ENCODE data around the gene ACTG2. TPM values are rescaled to one million over a fixed set of nuclear protein-coding genes. Genes with fewer than 3 reads are reported as not detected.

The ACTG2 gene
- total RNA-seq, 4 donors from 2014 or later, result 4,013 to 8,538 (median 5,633) TPM

DNA sequence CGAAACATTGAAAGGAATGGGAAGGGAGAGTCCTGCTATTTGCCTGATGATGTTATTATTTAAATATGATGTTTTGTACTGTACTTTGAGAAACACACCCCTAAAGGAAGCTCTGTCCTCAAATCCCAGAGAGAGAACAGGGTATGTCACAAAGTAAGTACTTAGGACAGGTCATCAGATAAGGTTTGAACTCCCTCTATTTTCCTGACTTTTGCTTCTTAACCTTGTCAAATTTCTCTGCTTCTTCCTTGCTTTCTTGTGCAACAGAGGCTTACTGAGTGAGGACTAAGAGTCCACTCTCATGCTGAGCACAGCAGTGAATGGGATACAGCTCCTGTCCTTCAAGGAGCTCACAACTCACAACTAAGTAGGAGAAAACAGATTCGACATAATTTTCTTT lies 37.6 kb downstream of the ACTG2 start:
- peaks cover 0 to 18% (median 4%) of the 10 kb centered on the region in 4 donors for H3K36me3 ChIP-seq
- no peak overlapping the region for H3K27ac ChIP-seq (replicated peaks in 1 of 4)
- no peak for DNase-seq (ENCODE audit: extremely low spot score)
- no peaks in the 10 kb centered on the region for H3K9me3 ChIP-seq
- intact Hi-C loops (cut with DNase I), result no loop called here
- no peak for TF ChIP-seq POLR2A (IDR thresholded peaks at IDR 0.05; ENCODE audit: low read depth)
- no peak for TF ChIP-seq EP300 (IDR thresholded peaks at IDR 0.05)
- TF ChIP-seq, protein P1, sequence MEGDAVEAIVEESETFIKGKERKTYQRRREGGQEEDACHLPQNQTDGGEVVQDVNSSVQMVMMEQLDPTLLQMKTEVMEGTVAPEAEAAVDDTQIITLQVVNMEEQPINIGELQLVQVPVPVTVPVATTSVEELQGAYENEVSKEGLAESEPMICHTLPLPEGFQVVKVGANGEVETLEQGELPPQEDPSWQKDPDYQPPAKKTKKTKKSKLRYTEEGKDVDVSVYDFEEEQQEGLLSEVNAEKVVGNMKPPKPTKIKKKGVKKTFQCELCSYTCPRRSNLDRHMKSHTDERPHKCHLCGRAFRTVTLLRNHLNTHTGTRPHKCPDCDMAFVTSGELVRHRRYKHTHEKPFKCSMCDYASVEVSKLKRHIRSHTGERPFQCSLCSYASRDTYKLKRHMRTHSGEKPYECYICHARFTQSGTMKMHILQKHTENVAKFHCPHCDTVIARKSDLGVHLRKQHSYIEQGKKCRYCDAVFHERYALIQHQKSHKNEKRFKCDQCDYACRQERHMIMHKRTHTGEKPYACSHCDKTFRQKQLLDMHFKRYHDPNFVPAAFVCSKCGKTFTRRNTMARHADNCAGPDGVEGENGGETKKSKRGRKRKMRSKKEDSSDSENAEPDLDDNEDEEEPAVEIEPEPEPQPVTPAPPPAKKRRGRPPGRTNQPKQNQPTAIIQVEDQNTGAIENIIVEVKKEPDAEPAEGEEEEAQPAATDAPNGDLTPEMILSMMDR (IDR thresholded peaks at IDR 0.05), result no peak
- no peak for TF ChIP-seq POLR2AphosphoS5 (IDR thresholded peaks at IDR 0.05)
- peaks cover 29 to 70% (median 65%) of the 10 kb centered on the region in 4 donors for H3K4me1 ChIP-seq
- no peak overlapping the region for H3K4me3 ChIP-seq
- 74% methylated on average over 2 of the region's 2 CpGs for WGBS
- H3K27me3 ChIP-seq, result no peaks in the 10 kb centered on the region

GRCh38 chr2:73931531-73932500 lies 39.0 kb downstream of the ACTG2 start:
- WGBS, result 95% methylated on average over 7 of the region's 7 CpGs
- no peak overlapping the region for H3K27ac ChIP-seq (replicated peaks in 1 of 4)
- H3K4me3 ChIP-seq, result no peak overlapping the region
- DNase-seq (ENCODE audit: extremely low spot score), result no peak
- H3K27me3 ChIP-seq, result no peaks in the 10 kb centered on the region
- no peaks in the 10 kb centered on the region for H3K9me3 ChIP-seq
- TF ChIP-seq, protein P1 (IDR thresholded peaks at IDR 0.05), result no peak
- TF ChIP-seq EP300 (IDR thresholded peaks at IDR 0.05), result no peak
- TF ChIP-seq POLR2AphosphoS5 (IDR thresholded peaks at IDR 0.05), result no peak
- no peak for TF ChIP-seq POLR2A (IDR thresholded peaks at IDR 0.05; ENCODE audit: low read depth)
- intact Hi-C loops (cut with DNase I), result no loop called here
- peaks cover 0 to 23% (median 4%) of the 10 kb centered on the region in 4 donors for H3K36me3 ChIP-seq
- peaks cover 23 to 73% (median 64%) of the 10 kb centered on the region in 4 donors for H3K4me1 ChIP-seq

DNA sequence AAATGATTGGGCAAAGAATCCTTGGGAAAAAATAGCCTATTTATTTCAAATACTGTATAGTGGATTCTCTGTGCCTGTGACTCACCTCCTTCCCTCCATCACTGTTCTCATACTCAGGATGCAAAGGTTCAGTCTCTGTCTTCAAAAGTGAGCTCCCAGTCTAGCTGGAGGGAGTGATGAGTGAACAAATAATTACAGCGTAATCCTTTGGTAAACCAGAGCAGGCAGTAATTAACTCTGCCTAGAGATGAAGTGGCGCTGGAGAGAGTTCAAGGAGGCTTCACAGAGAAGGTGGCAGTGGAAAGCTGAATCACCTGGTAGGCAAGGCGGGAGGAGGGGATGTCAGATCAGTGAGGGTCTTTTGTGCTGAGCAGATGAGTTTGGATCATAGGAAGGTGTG lies 40.4 kb downstream of the ACTG2 start:
- TF ChIP-seq EP300 (IDR thresholded peaks at IDR 0.05), result no peak
- no peak for TF ChIP-seq POLR2A (IDR thresholded peaks at IDR 0.05; ENCODE audit: low read depth)
- TF ChIP-seq, protein P1 (IDR thresholded peaks at IDR 0.05), result no peak
- TF ChIP-seq POLR2AphosphoS5 (IDR thresholded peaks at IDR 0.05), result no peak
- 93% methylated on average over 3 of the region's 3 CpGs for WGBS

DNA sequence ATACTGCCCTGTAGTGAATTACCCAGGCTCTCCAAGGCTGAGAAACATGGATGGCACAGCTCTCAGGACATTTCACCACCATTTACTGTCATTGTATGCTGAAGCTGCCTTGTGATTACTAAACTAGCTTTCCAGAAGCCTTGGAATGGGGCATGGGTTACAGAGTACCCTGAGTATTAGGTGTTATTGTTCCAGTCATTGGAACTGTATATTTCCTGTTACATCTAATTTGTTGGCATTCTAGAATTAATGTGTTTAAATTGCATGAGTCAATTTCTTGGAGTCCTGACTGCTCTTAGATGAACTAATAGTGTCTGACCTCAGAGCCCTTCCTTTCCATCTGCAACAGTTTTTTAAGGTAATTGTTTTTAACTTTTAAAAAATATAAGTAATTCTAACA lies 42.8 kb downstream of the ACTG2 start:
- Histone ChIP-seq H3K27me3 (no peaks in the 10 kb centered on the region), H3K27ac (replicated peaks in 1 of 4) (no peak overlapping the region), H3K9me3 (no peaks in the 10 kb centered on the region), H3K36me3 (peaks cover 0 to 28% (median 5%) of the 10 kb centered on the region in 4 donors), H3K4me1 (peaks cover 4 to 65% (median 56%) of the 10 kb centered on the region in 4 donors), H3K4me3 (no peak overlapping the region)
- TF ChIP-seq, protein P1 (IDR thresholded peaks at IDR 0.05), result no peak
- TF ChIP-seq POLR2A (IDR thresholded peaks at IDR 0.05; ENCODE audit: low read depth) (no peak), EP300 (IDR thresholded peaks at IDR 0.05) (no peak), POLR2AphosphoS5 (IDR thresholded peaks at IDR 0.05) (no peak)
- intact Hi-C loops (cut with DNase I), result no loop called here
- DNase-seq (ENCODE audit: extremely low spot score), result no peak

More for the DNA sequence above, 40.4 kb downstream of the ACTG2 start:
- Histone ChIP-seq H3K27me3 (no peaks in the 10 kb centered on the region), H3K4me3 (no peak overlapping the region), H3K27ac (replicated peaks in 1 of 4) (no peak overlapping the region), H3K4me1 (peaks cover 14 to 67% (median 62%) of the 10 kb centered on the region in 4 donors), H3K9me3 (no peaks in the 10 kb centered on the region), H3K36me3 (peaks cover 0 to 28% (median 4%) of the 10 kb centered on the region in 4 donors)
- no peak for DNase-seq (ENCODE audit: extremely low spot score)
- intact Hi-C loops (cut with DNase I), result no loop called here
